Mesendoderm (in vitro differentiated cells): ENCODE measurements around the gene HTD2.

ENCODE experiments used
- DNase-seq: peaks from one replicate; pipeline ENCODE4 v3.0.0; 2013
- H2AK5ac ChIP-seq: 2 replicates; pipeline ENCODE4 v1.6.1; 2013; ENCODE audit warnings: low read length, inconsistent platforms
- H2BK120ac ChIP-seq: 2 replicates; pipeline ENCODE4 v1.6.1; 2013; ENCODE audit warnings: low read depth, mild to moderate bottlenecking, low read length, moderate library complexity, mixed read lengths
- H2BK15ac ChIP-seq: replicated peaks from 2 replicates; pipeline ENCODE4 v1.6.1; 2013; ENCODE audit warnings: low read depth, mild to moderate bottlenecking, moderate library complexity
- H2BK5ac ChIP-seq: 2 replicates; pipeline ENCODE4 v1.6.1; 2013; ENCODE audit warnings: low read length, inconsistent platforms
- H3K18ac ChIP-seq: 2 replicates; pipeline ENCODE4 v1.6.1; 2013; ENCODE audit warnings: mild to moderate bottlenecking, low read length, mixed read lengths
- H3K23ac ChIP-seq: one replicate; pipeline ENCODE4 v1.6.1; 2013; ENCODE audit warnings: low read length
- H3K27ac ChIP-seq: 2 replicates; pipeline ENCODE4 v1.5.1; 2013; ENCODE audit warnings: low read depth, mild to moderate bottlenecking, inconsistent platforms, low read length, moderate library complexity
- H3K27me3 ChIP-seq: 2 replicates; pipeline ENCODE4 v1.6.1; 2013; ENCODE audit warnings: low read length, control low read depth, mild to moderate bottlenecking, inconsistent platforms; ENCODE audit not compliant: insufficient read depth, poor library complexity
- H3K36me3 ChIP-seq: 2 replicates; pipeline ENCODE4 v1.6.1; 2013; ENCODE audit warnings: low read length, inconsistent platforms; ENCODE audit not compliant: control insufficient read depth, insufficient read depth
- H3K4ac ChIP-seq: one replicate; pipeline ENCODE4 v1.6.1; 2013; ENCODE audit warnings: low read depth, mild to moderate bottlenecking, low read length, moderate library complexity
- H3K4me1 ChIP-seq: 2 replicates; pipeline ENCODE4 v1.6.1; 2013; ENCODE audit warnings: low read depth, low read length, inconsistent platforms; ENCODE audit not compliant: control insufficient read depth
- H3K4me2 ChIP-seq: 2 replicates; pipeline ENCODE4 v1.6.1; 2013; ENCODE audit warnings: low read length
- H3K4me3 ChIP-seq: 2 replicates; pipeline ENCODE4 v1.5.1; 2013; ENCODE audit warnings: mild to moderate bottlenecking, low read length
- H3K56ac ChIP-seq: one replicate; pipeline ENCODE4 v1.6.1; 2013; ENCODE audit warnings: low read length
- H3K79me1 ChIP-seq: 2 replicates; pipeline ENCODE4 v1.6.1; 2013; ENCODE audit warnings: low read length, inconsistent platforms
- H3K79me2 ChIP-seq: 2 replicates; pipeline ENCODE4 v1.6.1; 2013; ENCODE audit warnings: mild to moderate bottlenecking, low read length; ENCODE audit not compliant: control insufficient read depth, insufficient read depth
- H3K9ac ChIP-seq: 2 replicates; pipeline ENCODE4 v1.6.1; 2013; ENCODE audit warnings: low read length, inconsistent platforms
- H4K5ac ChIP-seq: one replicate; pipeline ENCODE4 v1.6.1; 2013; ENCODE audit warnings: low read length
- H4K8ac ChIP-seq: one replicate; pipeline ENCODE4 v1.6.1; 2013; ENCODE audit warnings: low read depth, mild to moderate bottlenecking, control low read depth, low read length, moderate library complexity
- WGBS: extraction: QIAGEN DNeasy Blood & Tissue Kit; methylation state at CpG from one replicate; pipeline ENCODE4 v1.1.7; 2013; ENCODE audit warnings: low lambda C conversion rate, missing lambda C conversion rate; ENCODE audit not compliant: insufficient coverage; ENCODE audit errors: extremely low coverage; 5-methylcytosine and 5-hydroxymethylcytosine counted together

HTD2 gene

GRCh38 chr3:58317811-58318210 is 11.5 kb downstream of the HTD2 start:
- H3K4ac ChIP-seq: no peak overlapping the region
- DNase-seq: no peak
- peaks cover 8% of the 10 kb centered on the region for H3K36me3 ChIP-seq
- no peak overlapping the region for H3K4me3 ChIP-seq
- no peak overlapping the region for H3K18ac ChIP-seq
- H2AK5ac ChIP-seq: no peak overlapping the region
- H3K79me1 ChIP-seq: no peaks in the 10 kb centered on the region
- no peak overlapping the region for H3K27ac ChIP-seq
- H3K4me2 ChIP-seq: no peak overlapping the region
- no peak overlapping the region for H3K9ac ChIP-seq
- H2BK5ac ChIP-seq: no peak overlapping the region
- H2BK120ac ChIP-seq: no peak overlapping the region
- H3K56ac ChIP-seq: no peak overlapping the region
- no peak overlapping the region for H4K8ac ChIP-seq
- H3K27me3 ChIP-seq: no peaks in the 10 kb centered on the region
- no peak overlapping the region for H4K5ac ChIP-seq
- H3K4me1 ChIP-seq: no peaks in the 10 kb centered on the region
- no peaks in the 10 kb centered on the region for H3K79me2 ChIP-seq
- no CpG with 5 or more reads among the region's 2 CpGs for WGBS
- no peak overlapping the region for H3K23ac ChIP-seq
- no peak overlapping the region for H2BK15ac ChIP-seq

GRCh38 chr3:58321791-58322190 is 15.5 kb downstream of the HTD2 start:
- H3K9ac ChIP-seq: no peak overlapping the region
- H4K5ac ChIP-seq: no peak overlapping the region
- H3K56ac ChIP-seq: no peak overlapping the region
- no peak overlapping the region for H4K8ac ChIP-seq
- peaks cover 4% of the 10 kb centered on the region for H3K36me3 ChIP-seq
- no peaks in the 10 kb centered on the region for H3K27me3 ChIP-seq
- no peak overlapping the region for H3K18ac ChIP-seq
- H3K79me2 ChIP-seq: no peaks in the 10 kb centered on the region
- H2BK120ac ChIP-seq: no peak overlapping the region
- no peak overlapping the region for H3K4me2 ChIP-seq
- H2BK15ac ChIP-seq: no peak overlapping the region
- H3K4ac ChIP-seq: no peak overlapping the region
- H3K23ac ChIP-seq: no peak overlapping the region
- no CpG with 5 or more reads among the region's 7 CpGs for WGBS
- no peak overlapping the region for H3K4me3 ChIP-seq
- H3K4me1 ChIP-seq: no peaks in the 10 kb centered on the region
- no peak overlapping the region for H2AK5ac ChIP-seq
- DNase-seq: no peak
- no peak overlapping the region for H2BK5ac ChIP-seq
- H3K27ac ChIP-seq: no peak overlapping the region
- H3K79me1 ChIP-seq: no peaks in the 10 kb centered on the region

GRCh38 chr3:58322793-58323192 is 16.5 kb downstream of the HTD2 start:
- H3K18ac ChIP-seq: no peak overlapping the region
- H2BK15ac ChIP-seq: no peak overlapping the region
- H3K27ac ChIP-seq: no peak overlapping the region
- H3K27me3 ChIP-seq: no peaks in the 10 kb centered on the region
- no peak overlapping the region for H2BK120ac ChIP-seq
- no peak overlapping the region for H3K56ac ChIP-seq
- H3K9ac ChIP-seq: no peak overlapping the region
- H3K36me3 ChIP-seq: peaks cover 1% of the 10 kb centered on the region
- WGBS: no CpG with 5 or more reads among the region's 1 CpG
- H3K23ac ChIP-seq: no peak overlapping the region
- H2BK5ac ChIP-seq: no peak overlapping the region
- no peaks in the 10 kb centered on the region for H3K79me2 ChIP-seq
- no peak overlapping the region for H4K8ac ChIP-seq
- H3K4me1 ChIP-seq: no peaks in the 10 kb centered on the region
- H4K5ac ChIP-seq: no peak overlapping the region
- H2AK5ac ChIP-seq: no peak overlapping the region
- H3K4me2 ChIP-seq: no peak overlapping the region
- no peak overlapping the region for H3K4me3 ChIP-seq
- H3K4ac ChIP-seq: no peak overlapping the region
- no peak for DNase-seq
- no peaks in the 10 kb centered on the region for H3K79me1 ChIP-seq

GRCh38 chr3:58323529-58324390 is 17.4 kb downstream of the HTD2 start:
- no peak overlapping the region for H3K18ac ChIP-seq
- H3K4ac ChIP-seq: no peak overlapping the region
- no peak overlapping the region for H4K5ac ChIP-seq
- no peaks in the 10 kb centered on the region for H3K79me2 ChIP-seq
- no peaks in the 10 kb centered on the region for H3K4me1 ChIP-seq
- H4K8ac ChIP-seq: no peak overlapping the region
- no peak overlapping the region for H3K27ac ChIP-seq
- no peak overlapping the region for H3K4me2 ChIP-seq
- H2BK15ac ChIP-seq: no peak overlapping the region
- no peak overlapping the region for H2BK5ac ChIP-seq
- H3K79me1 ChIP-seq: no peaks in the 10 kb centered on the region
- H2AK5ac ChIP-seq: no peak overlapping the region
- no peak overlapping the region for H3K9ac ChIP-seq
- no peak overlapping the region for H3K23ac ChIP-seq
- H2BK120ac ChIP-seq: no peak overlapping the region
- H3K4me3 ChIP-seq: no peak overlapping the region
- H3K56ac ChIP-seq: no peak overlapping the region
- WGBS: no CpG with 5 or more reads among the region's 3 CpGs
- no peak for DNase-seq
- H3K27me3 ChIP-seq: no peaks in the 10 kb centered on the region
- peaks cover 1% of the 10 kb centered on the region for H3K36me3 ChIP-seq

GRCh38 chr3:58324391-58325390 is 18.4 kb downstream of the HTD2 start:
- Histone ChIP-seq H3K4me1 (no peaks in the 10 kb centered on the region), H4K8ac (no peak overlapping the region), H2BK5ac (no peak overlapping the region), H3K4me2 (no peak overlapping the region), H2BK120ac (no peak overlapping the region), H3K23ac (no peak overlapping the region), H4K5ac (no peak overlapping the region), H3K9ac (no peak overlapping the region), H3K79me1 (no peaks in the 10 kb centered on the region), H3K27ac (no peak overlapping the region), H3K4me3 (no peak overlapping the region), H2BK15ac (no peak overlapping the region), H3K56ac (no peak overlapping the region), H3K4ac (no peak overlapping the region), H3K79me2 (no peaks in the 10 kb centered on the region), H3K27me3 (no peaks in the 10 kb centered on the region), H3K18ac (no peak overlapping the region), H3K36me3 (no peaks in the 10 kb centered on the region), H2AK5ac (no peak overlapping the region)
- no peak for DNase-seq
- no CpG with 5 or more reads among the region's 7 CpGs for WGBS
